H1 (cell line): ENCODE measurements around the gene IGF2R. TPM values are rescaled to one million over a fixed set of nuclear protein-coding genes. Genes with fewer than 3 reads are reported as not detected.

ENCODE experiments used
- CTCF ChIA-PET: fragments of 300-600 bp; sonication (Branson Sonifier 250); formaldehyde crosslinking; loops from one replicate; lab custom pipeline; 2021; ENCODE audit not compliant: partially characterized antibody; lab: Charles Lee
- POLR2A ChIA-PET: fragments of 300-600 bp; sonication (Branson Sonifier 250); formaldehyde crosslinking; loops from one replicate; lab custom pipeline; 2021; ENCODE audit warnings: inconsistent platforms; ENCODE audit not compliant: partially characterized antibody; lab: Charles Lee
- DNase-seq, 2 experiments: peaks; one replicate each; pipeline versions ENCODE4 v3.0.0 to v3.0.0-alpha.2; 2010 to 2022; ENCODE audit warnings: low spot score in 2 of 2, low read depth in 1 of 2, mixed read lengths in 1 of 2
- FAIRE-seq: peaks from 2 replicates; lab custom pipeline; 2011; peaks lifted over from hg19 to GRCh38; lab: Jason Lieb, UNC
- H2AFZ ChIP-seq: 2 replicates; pipeline ENCODE4 v1.8.1; 2012; ENCODE audit warnings: low read length, inconsistent platforms
- H2AK5ac ChIP-seq: 2 replicates; pipeline ENCODE4 v1.6.1; 2013; ENCODE audit warnings: low read depth, low read length
- H2BK120ac ChIP-seq: replicated peaks from 2 replicates; pipeline ENCODE3; 2013; ENCODE audit warnings: low read depth, low read length, inconsistent platforms
- H2BK12ac ChIP-seq: 2 replicates; pipeline ENCODE4 v1.6.1; 2013; ENCODE audit warnings: low read depth, low read length
- H2BK15ac ChIP-seq: 2 replicates; pipeline ENCODE4 v1.6.1; 2013; ENCODE audit warnings: low read length
- H2BK20ac ChIP-seq: 2 replicates; pipeline ENCODE4 v1.6.1; 2013; ENCODE audit warnings: low read length
- H2BK5ac ChIP-seq: 2 replicates; pipeline ENCODE4 v1.6.1; 2013; ENCODE audit warnings: low read depth, low read length
- H3K14ac ChIP-seq: 2 replicates; pipeline ENCODE4 v1.6.1; 2013; ENCODE audit warnings: inconsistent platforms; ENCODE audit not compliant: insufficient read length
- H3K18ac ChIP-seq: 2 replicates; pipeline ENCODE4 v1.6.1; 2013; ENCODE audit warnings: low read length; ENCODE audit errors: extremely low read depth
- H3K23ac ChIP-seq: 2 replicates; pipeline ENCODE4 v1.6.1; 2013; ENCODE audit warnings: inconsistent platforms; ENCODE audit not compliant: insufficient read length
- H3K23me2 ChIP-seq: 2 replicates; pipeline ENCODE4 v1.6.1; 2013; ENCODE audit warnings: low read depth, low read length
- H3K27ac ChIP-seq: 2 replicates; pipeline ENCODE4 v1.6.1; 2011; ENCODE audit warnings: low read depth, low read length, inconsistent platforms
- H3K27me3 ChIP-seq, 4 experiments: replicated peaks in 1 of 4; 1 replicate in 1 of 4; 2 replicates in 3 of 4; pipeline versions ENCODE4 v1.6.1 to v1.8.1; 2011 to 2013; ENCODE audit warnings: low read length in 3 of 4, mild to moderate bottlenecking in 3 of 4, inconsistent platforms in 2 of 4, mixed read lengths in 2 of 4, moderate library complexity in 1 of 4; ENCODE audit not compliant: control insufficient read depth in 3 of 4, insufficient read depth in 3 of 4; ENCODE audit errors: extremely low read depth in 1 of 4
- H3K36me3 ChIP-seq, 4 experiments: 2 replicates each; pipeline versions ENCODE4 v1.6.1 to v1.8.1; 2011 to 2013; ENCODE audit warnings: mild to moderate bottlenecking in 4 of 4, low read length in 3 of 4, moderate library complexity in 2 of 4, control low read depth in 1 of 4, inconsistent platforms in 1 of 4; ENCODE audit not compliant: insufficient read depth in 4 of 4, control insufficient read depth in 2 of 4
- H3K4ac ChIP-seq: replicated peaks from 2 replicates; pipeline ENCODE3; 2013; ENCODE audit warnings: low read length, low read depth, mixed read lengths, inconsistent platforms; ENCODE audit not compliant: insufficient read length
- H3K4me1 ChIP-seq, 4 experiments: replicated peaks in 1 of 4; 1 replicate in 1 of 4; 2 replicates in 3 of 4; pipeline versions ENCODE4 v1.6.1 to v1.8.1; 2011 to 2013; ENCODE audit warnings: low read length in 3 of 4, inconsistent platforms in 2 of 4, mixed read lengths in 1 of 4; ENCODE audit not compliant: insufficient read depth in 4 of 4, control insufficient read depth in 3 of 4
- H3K4me2 ChIP-seq, 2 experiments: 2 replicates each; pipeline versions ENCODE4 v1.6.1 to v1.8.1; 2011 to 2013; ENCODE audit warnings: low read depth in 2 of 2, low read length in 2 of 2, control low read depth in 1 of 2, inconsistent platforms in 1 of 2, mild to moderate bottlenecking in 1 of 2; ENCODE audit not compliant: insufficient read depth in 1 of 2
- H3K4me3 ChIP-seq, 4 experiments: fragments of 200-600, 300-600 bp in 1 of 4; sonication (generic), shearing (Covaris generic), sonication (Bioruptor Twin) in 1 of 4; 2 replicates each; pipeline versions ENCODE4 v1.5.1 to v1.8.1; 2011 to 2016; ENCODE audit warnings: low read length in 4 of 4, low read depth in 3 of 4, control low read depth in 2 of 4, inconsistent platforms in 2 of 4, mild to moderate bottlenecking in 2 of 4, mixed read lengths in 1 of 4, moderate library complexity in 1 of 4; ENCODE audit not compliant: insufficient read depth in 2 of 4; ENCODE audit errors: extremely low read depth in 1 of 4
- H3K56ac ChIP-seq: replicated peaks from 2 replicates; pipeline ENCODE3; 2013; ENCODE audit warnings: low read depth, mild to moderate bottlenecking, mixed read lengths, low read length, inconsistent platforms; ENCODE audit not compliant: insufficient read length
- H3K79me1 ChIP-seq: 2 replicates; pipeline ENCODE4 v1.6.1; 2013; ENCODE audit warnings: low read depth, low read length, control low read depth
- H3K79me2 ChIP-seq, 2 experiments: 2 replicates each; pipeline versions ENCODE4 v1.6.1 to v1.8.1; 2012 to 2013; ENCODE audit warnings: low read length in 2 of 2, mild to moderate bottlenecking in 2 of 2, inconsistent platforms in 1 of 2; ENCODE audit not compliant: insufficient read depth in 2 of 2, control insufficient read depth in 1 of 2
- H3K9ac ChIP-seq, 4 experiments: replicated peaks in 1 of 4; 1 replicate in 1 of 4; 2 replicates in 3 of 4; pipeline versions ENCODE4 v1.6.1 to v1.8.1; 2011 to 2013; ENCODE audit warnings: low read depth in 3 of 4, low read length in 3 of 4, control low read depth in 2 of 4, mild to moderate bottlenecking in 2 of 4, moderate library complexity in 2 of 4, inconsistent platforms in 1 of 4; ENCODE audit errors: extremely low read depth in 1 of 4
- H3K9me3 ChIP-seq, 2 experiments: 2 replicates each; pipeline versions ENCODE4 v1.6.1 to v1.8.1; 2012 to 2013; ENCODE audit warnings: mild to moderate bottlenecking in 2 of 2, moderate library complexity in 2 of 2, control low read depth in 1 of 2, inconsistent platforms in 1 of 2, low read depth in 1 of 2, low read length in 1 of 2, mixed read lengths in 1 of 2; ENCODE audit not compliant: insufficient read depth in 2 of 2
- H4K20me1 ChIP-seq, 2 experiments: replicated peaks in 1 of 2; 2 replicates each; pipeline versions ENCODE3 to v1.8.1; 2011 to 2013; ENCODE audit warnings: inconsistent platforms in 2 of 2, low read length in 2 of 2, mild to moderate bottlenecking in 1 of 2; ENCODE audit not compliant: insufficient read depth in 2 of 2, control insufficient read depth in 1 of 2
- H4K5ac ChIP-seq: 2 replicates; pipeline ENCODE4 v1.6.1; 2013; ENCODE audit warnings: low read length, low read depth, mixed read lengths, inconsistent platforms; ENCODE audit not compliant: insufficient read length
- H4K8ac ChIP-seq: 2 replicates; pipeline ENCODE4 v1.8.0; 2013; ENCODE audit warnings: mild to moderate bottlenecking, moderate library complexity, low read length, inconsistent platforms; ENCODE audit not compliant: insufficient read depth; ENCODE audit errors: extremely low read depth
- H4K91ac ChIP-seq: replicated peaks from 2 replicates; pipeline ENCODE3; 2013; ENCODE audit warnings: low read length, mixed read lengths, inconsistent platforms; ENCODE audit not compliant: insufficient read length
- ASH2L ChIP-seq: fragments of 200-600, 300-600 bp; sonication (generic); IDR thresholded peaks from one replicate; pipeline ENCODE4 v1.7.1; 2017; ENCODE audit warnings: low read length
- CBX8 ChIP-seq: fragments of 300-800, 300-1000 bp; sonication (generic); IDR thresholded peaks from 2 replicates; pipeline ENCODE4 v1.7.1; 2016; ENCODE audit warnings: low read depth, low read length, borderline replicate concordance
- CHD2 ChIP-seq: IDR thresholded peaks from 2 replicates; pipeline ENCODE4 v1.6.1; 2012; ENCODE audit warnings: low read length, improper control_type of control experiment
- FOSL1 ChIP-seq: IDR thresholded peaks from 2 replicates; pipeline ENCODE4 v1.6.1; 2011; ENCODE audit warnings: mild to moderate bottlenecking, low read depth, low read length, moderate library complexity; ENCODE audit not compliant: insufficient read depth
- GABPA ChIP-seq: IDR thresholded peaks from 2 replicates; pipeline ENCODE4 v1.6.1; 2011; ENCODE audit warnings: mild to moderate bottlenecking, low read length, moderate library complexity, borderline replicate concordance; ENCODE audit not compliant: insufficient read depth
- HDAC2 ChIP-seq, 2 experiments: fragments of 300-600 bp in 1 of 2; sonication (generic) in 1 of 2; IDR thresholded peaks; 2 replicates each; pipeline ENCODE4 v1.6.1; 2011 to 2012; ENCODE audit warnings: low read depth in 2 of 2, low read length in 2 of 2, mild to moderate bottlenecking in 2 of 2, moderate library complexity in 2 of 2, borderline replicate concordance in 1 of 2, inconsistent platforms in 1 of 2
- NANOG ChIP-seq: IDR thresholded peaks from 2 replicates; pipeline ENCODE4 v1.6.1; 2011; ENCODE audit warnings: low read length, low read depth, mild to moderate bottlenecking, inconsistent platforms; ENCODE audit not compliant: insufficient read depth, poor library complexity, severe bottlenecking
- RBBP5 ChIP-seq: IDR thresholded peaks from 2 replicates; pipeline ENCODE4 v1.7.1; 2012; ENCODE audit warnings: low read depth, mild to moderate bottlenecking, inconsistent platforms, low read length, moderate library complexity, borderline replicate concordance
- SAP30 ChIP-seq: fragments of 300-600 bp; sonication (generic); IDR thresholded peaks from 2 replicates; pipeline ENCODE4 v1.7.1; 2012; ENCODE audit warnings: low read length, moderate library complexity, mild to moderate bottlenecking, inconsistent platforms; ENCODE audit not compliant: insufficient read depth, insufficient replicate concordance
- SP2 ChIP-seq: IDR thresholded peaks from 2 replicates; pipeline ENCODE4 v1.6.1; 2012; ENCODE audit warnings: mild to moderate bottlenecking, low read length, inconsistent platforms
- SP4 ChIP-seq: IDR thresholded peaks from 2 replicates; pipeline ENCODE4 v1.6.1; 2012; ENCODE audit warnings: low read length, inconsistent platforms
- SRF ChIP-seq: IDR thresholded peaks from 2 replicates; pipeline ENCODE4 v1.6.1; 2011; ENCODE audit warnings: mild to moderate bottlenecking, low read depth, low read length, moderate library complexity
- SUZ12 ChIP-seq: fragments of 200-600 bp; sonication (generic); IDR thresholded peaks from 2 replicates; pipeline ENCODE4 v1.6.1; 2012; ENCODE audit warnings: mild to moderate bottlenecking, inconsistent platforms, low read length, moderate library complexity, mixed read lengths
- TAF7 ChIP-seq: optimal IDR thresholded peaks from 2 replicates; pipeline ENCODE3; 2011; ENCODE audit warnings: low read depth, mild to moderate bottlenecking, inconsistent platforms, low read length, moderate library complexity, borderline replicate concordance
- WGBS, 2 experiments: shearing (Covaris generic) in 1 of 2; methylation state at CpG; one replicate each; pipeline versions ENCODE4 v1.1.6 to v1.1.7; 2013 to 2015; ENCODE audit warnings: low lambda C conversion rate in 2 of 2, mixed read lengths in 2 of 2, inconsistent platforms in 1 of 2, low coverage in 1 of 2, missing lambda C conversion rate in 1 of 2; ENCODE audit not compliant: insufficient replicate concordance in 2 of 2, insufficient coverage in 1 of 2, insufficient read length in 1 of 2; ENCODE audit errors: extremely low coverage in 1 of 2, missing lambda C conversion rate in 1 of 2; 5-methylcytosine and 5-hydroxymethylcytosine counted together
- polyA plus RNA-seq, 7 experiments: library from polyadenylated mRNA; depleted of rRNA in 3 of 7; stranded (reverse) in 5 of 7; unstranded in 2 of 7; fragments of >200 nt in 5 of 7; fragments of 200-250 nt in 2 of 7; gene quantifications; 1 replicate in 5 of 7; 2 replicates in 1 of 7; 4 replicates in 1 of 7; pipeline versions ENCODE4 v1.2.1 to v1.2.3, GENCODE V29; 2011 to 2013; ENCODE audit warnings: missing spikeins in 2 of 7, mixed read lengths in 2 of 7
- total RNA-seq: library from RNA; stranded (reverse); fragmentation: NEBNext Ultra II Directional; extraction: Animal tissue kit (Norgen Biotek cat#: 25700); gene quantifications from 2 replicates; pipeline ENCODE4 v1.2.1, GENCODE V29; 2021

IGF2R gene
- total and polyA plus RNA-seq, 2 of the 8 experiments (the other 6 are each of a cell fraction or from before 2014, with no cell fraction given), result 20.6 to 74.1 TPM

DNA sequence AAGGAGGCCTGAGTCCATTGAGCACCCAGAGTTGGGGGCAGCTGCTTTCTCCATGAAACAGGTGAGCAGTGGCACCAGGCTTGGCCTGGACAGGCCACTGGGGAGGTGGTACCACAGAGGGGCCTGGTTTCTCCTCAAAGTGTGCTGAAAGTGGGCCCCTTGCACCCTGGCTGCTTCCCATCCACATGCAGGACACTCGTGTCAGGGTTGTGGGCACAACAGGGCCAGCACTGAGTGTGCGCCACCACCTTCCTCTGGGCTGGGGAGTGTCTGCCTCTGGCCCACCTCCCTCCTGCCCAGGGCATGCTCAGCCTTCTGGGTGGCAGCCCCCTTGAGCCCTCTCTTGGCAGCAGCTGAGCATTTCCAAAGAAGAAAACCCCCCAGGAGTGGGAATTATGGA is 147.5 kb downstream of the IGF2R start:
- Histone ChIP-seq H2AFZ (no peak overlapping the region), H4K91ac (no peak overlapping the region), H3K56ac (no peak overlapping the region), H4K20me1 (no peaks in the 10 kb centered on the region), H3K9ac (no peak overlapping the region), H3K4ac (no peak overlapping the region), H3K79me2 (no peaks in the 10 kb centered on the region), H2BK12ac (no peak overlapping the region), H3K4me3 (no peak overlapping the region), H3K27me3 (no peaks in the 10 kb centered on the region), H2AK5ac (no peak overlapping the region), H3K4me2 (no peak overlapping the region), H3K14ac (no peak overlapping the region), H3K18ac (no peak overlapping the region), H4K8ac (no peak overlapping the region), H2BK15ac (no peak overlapping the region), H3K23ac (no peak overlapping the region), H3K23me2 (no peaks in the 10 kb centered on the region), H3K36me3 (no peaks in the 10 kb centered on the region), H3K27ac (no peak overlapping the region), H2BK5ac (no peak overlapping the region; the same call in 1 of the 2 replicates), H3K4me1 (peaks cover 0 to 7% (median 1%) of the 10 kb centered on the region in 4 experiments; a peak in 1 of 7 replicates), H3K79me1 (no peaks in the 10 kb centered on the region), H2BK20ac (no peak overlapping the region), H4K5ac (no peak overlapping the region), H3K9me3 (peaks cover 0 to 13% of the 10 kb centered on the region in 2 experiments; a peak in 2 of 4 replicates), H2BK120ac (no peak overlapping the region)
- DNase-seq, result no peak
- FAIRE-seq, result no peak
- ChIA-PET POLR2A (no interaction called here), CTCF (interaction anchor here (0.6 to 4.1 kb wide), 3 partner anchors 14 to 22 kb away, joined by 5 to 24 read pairs (median 7); no protein-coding TSS in a partner anchor)
- WGBS, 2 experiments, result 78% methylated on average over 2 of the region's 2 CpGs; no CpG with 5 or more reads in 1 of the 2 experiments
- no peak for TF ChIP-seq NANOG
- TF ChIP-seq ASH2L, result no peak
- no peak for TF ChIP-seq GABPA
- no peak for TF ChIP-seq SAP30
- no peak for TF ChIP-seq RBBP5
- no peak for TF ChIP-seq SRF
- no peak for TF ChIP-seq CHD2
- TF ChIP-seq FOSL1, result no peak
- no peak for TF ChIP-seq SP2
- TF ChIP-seq HDAC2 (IDR thresholded peaks at IDR 0.05; ENCODE audit: borderline replicate concordance in 1 of 2, low read depth in 2 of 2, low read length in 2 of 2), result no peak
- no peak for TF ChIP-seq CBX8
- no peak for TF ChIP-seq TAF7
- TF ChIP-seq SUZ12, result no peak
- TF ChIP-seq SP4, result no peak
